Body of pancreas (tissue), 4 donors: ENCODE results near the gene ESYT2.

Experiments used
- CTCF ChIP-seq, 7 experiments: fragments of 450-650 bp in 4 of 7; fragments of 200-600 bp in 3 of 7; sonication (generic) in 3 of 7; IDR thresholded peaks; one replicate each; pipeline ENCODE4 v1.5.1; 2016 to 2019; ENCODE audit warnings: antibody characterized with exemption in 7 of 7
- POLR2A ChIP-seq, 3 donors: fragments of 450-650 bp; IDR thresholded peaks; one replicate each; pipeline ENCODE4 v1.6.1; 2016; ENCODE audit warnings: antibody characterized with exemption in 3 of 3, mild to moderate bottlenecking in 2 of 3

GRCh38 chr7:158685693-158686092, 143.6 kb downstream of the ESYT2 start:
- TF ChIP-seq CTCF (IDR thresholded peaks at IDR 0.05) (no peak), POLR2A (IDR thresholded peaks at IDR 0.05) (no peak)
